HG02678 (cell line): Measurements from ENCODE around the gene ANKH.

Source experiments
- ATAC-seq: cut with Tn5 transposase; IDR thresholded peaks from one replicate; pipeline ENCODE4 v1.9.1; 2021; ENCODE audit warnings: mild to moderate bottlenecking, moderate library complexity; ENCODE audit not compliant: unreplicated experiment

The ANKH gene

GRCh38 chr5:14767053-14767452, 104.5 kb downstream of the ANKH start:
- ATAC-seq = no peak

- no peak for ATAC-seq
Observed at GRCh38 chr5:14766584-14766983, 105.0 kb downstream of the ANKH start.

GRCh38 chr5:14765587-14765986, 106.0 kb downstream of the ANKH start:
- ATAC-seq = no peak

DNA sequence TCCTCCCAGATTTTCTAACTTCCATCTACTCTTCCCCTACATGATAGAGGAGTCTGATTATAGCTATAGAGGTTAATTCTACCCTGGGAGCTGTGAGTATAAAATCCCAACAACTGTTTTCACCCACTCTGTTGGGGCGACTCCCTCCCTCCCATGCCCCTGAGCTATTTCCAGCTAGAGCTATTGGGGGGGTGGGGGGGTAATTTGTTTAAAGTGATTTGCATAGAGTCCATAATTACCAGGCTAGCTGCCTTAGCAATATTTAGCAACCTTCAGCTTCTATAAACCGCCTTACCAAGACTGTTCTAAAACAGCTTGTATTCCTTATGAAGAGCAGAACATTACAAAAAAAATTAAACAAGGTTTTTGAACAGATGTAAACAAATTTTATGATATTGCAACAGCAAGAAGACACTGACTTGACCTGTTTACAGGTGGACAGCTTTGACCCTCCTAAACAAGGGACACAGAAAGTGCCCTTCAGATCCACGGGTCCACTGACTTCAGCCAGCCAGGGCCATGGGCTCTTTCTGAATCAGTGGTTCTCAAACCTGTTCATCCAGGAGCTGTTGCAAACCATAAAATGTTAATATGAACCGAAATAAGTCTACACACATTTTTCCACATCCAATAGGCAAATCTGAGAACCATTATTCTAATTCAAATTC, 108.9 kb downstream of the ANKH start:
- ATAC-seq = no peak

DNA sequence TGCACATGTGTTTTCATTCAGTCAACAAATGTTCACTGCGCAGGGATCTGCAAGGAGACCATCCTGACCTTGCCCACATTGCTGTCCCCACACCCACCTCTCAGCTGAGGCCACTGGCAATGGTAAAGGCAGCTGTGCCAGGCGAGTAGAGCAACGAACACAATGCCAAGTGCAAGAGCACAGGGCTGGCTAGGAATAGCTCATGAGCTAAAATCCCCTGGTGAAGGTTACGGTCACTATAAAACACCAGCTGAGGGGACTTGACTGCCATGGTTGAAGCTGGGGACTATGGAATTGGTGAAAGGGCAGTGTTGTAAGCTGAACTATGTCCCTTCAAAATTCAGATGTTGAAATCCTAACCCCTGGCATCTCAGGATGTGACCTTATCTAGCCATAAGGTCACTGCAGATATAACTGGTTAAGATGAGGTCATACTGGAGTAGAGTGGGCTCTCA, 111.0 kb downstream of the ANKH start:
- no peak for ATAC-seq

DNA sequence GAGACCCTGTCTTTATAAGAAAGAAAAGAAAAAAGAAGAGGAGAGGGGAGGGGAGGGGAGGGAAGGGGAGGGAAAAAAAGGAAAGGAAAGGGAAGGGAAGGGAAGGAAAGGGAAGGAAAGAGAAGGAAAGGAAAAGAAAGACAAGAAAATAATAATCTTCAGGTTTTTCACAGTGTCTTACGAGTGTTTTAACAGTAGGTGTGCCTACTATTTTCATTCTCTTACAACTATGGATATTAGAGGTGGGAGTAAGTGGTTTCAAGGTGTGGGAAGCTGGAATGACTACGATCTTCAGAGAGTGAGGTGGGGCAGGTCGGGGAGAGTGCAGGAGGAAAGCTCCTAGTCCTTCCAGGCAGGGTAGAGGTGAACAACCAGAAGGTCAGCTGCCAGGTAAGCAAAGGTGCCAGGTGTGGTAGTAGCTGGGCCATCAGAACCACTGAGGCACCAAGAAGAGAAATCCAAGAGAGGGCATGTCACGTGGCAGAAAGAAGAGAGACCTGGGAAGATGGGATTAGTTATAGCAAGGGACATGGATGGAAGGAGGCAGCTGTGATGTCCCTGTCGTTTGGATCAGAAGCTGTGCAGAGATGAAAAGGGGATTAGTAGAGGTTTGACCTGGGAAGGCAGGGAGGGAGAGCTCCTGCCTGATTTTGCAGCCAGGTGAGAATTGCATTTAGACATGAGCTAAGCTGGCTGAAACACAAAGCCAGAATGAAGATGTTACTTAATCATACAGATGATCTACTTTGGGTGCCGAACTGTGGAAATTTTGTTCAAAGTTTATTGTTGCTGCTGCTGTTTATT, 111.6 kb downstream of the ANKH start:
- no peak for ATAC-seq

GRCh38 chr5:14757850-14758249, 113.7 kb downstream of the ANKH start:
- no peak for ATAC-seq

GRCh38 chr5:14756478-14756877, 115.1 kb downstream of the ANKH start:
- ATAC-seq = no peak

DNA sequence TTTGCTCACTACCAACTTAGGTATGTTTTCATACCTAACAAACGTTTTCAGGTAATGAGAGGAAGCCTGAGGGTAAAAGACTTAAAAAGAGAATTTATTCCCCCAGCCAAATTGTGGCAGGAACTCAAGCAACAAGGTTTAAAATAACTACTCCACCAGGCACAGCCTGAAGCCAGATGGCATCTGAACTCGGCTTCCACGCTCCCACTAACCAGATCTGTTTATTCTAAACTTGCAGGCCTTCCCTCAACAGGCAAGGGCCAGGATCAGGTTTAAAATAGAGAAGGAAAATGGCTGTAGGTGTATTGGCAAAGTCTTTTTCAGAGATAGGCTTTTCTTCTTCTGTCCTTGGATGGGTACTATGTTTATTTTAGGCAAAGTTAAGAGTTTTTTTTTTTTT, 117.6 kb downstream of the ANKH start:
- no peak for ATAC-seq

DNA sequence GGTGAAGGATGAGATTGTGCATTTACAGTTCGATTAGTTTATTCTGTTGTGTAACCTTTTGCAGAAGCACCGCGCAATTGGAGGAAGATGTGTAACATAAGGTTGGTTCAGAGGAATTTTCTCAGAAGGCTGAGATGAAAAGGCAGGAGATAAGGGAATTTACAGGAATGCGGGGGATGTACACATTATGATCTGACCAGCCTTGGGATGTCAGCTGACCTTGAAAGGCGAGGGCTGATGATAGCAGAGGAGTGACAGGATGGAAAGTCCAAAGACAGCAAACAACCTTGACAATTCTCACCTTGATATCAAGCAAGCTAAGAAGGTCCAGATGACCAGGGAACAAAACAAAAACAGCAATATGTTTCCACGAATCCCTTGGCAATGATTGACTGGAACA, 118.3 kb downstream of the ANKH start:
- ATAC-seq = no peak

- no peak for ATAC-seq
Observed at GRCh38 chr5:14752497-14753071, 119.0 kb downstream of the ANKH start.

GRCh38 chr5:14750712-14751111, 120.9 kb downstream of the ANKH start:
- no peak for ATAC-seq

DNA sequence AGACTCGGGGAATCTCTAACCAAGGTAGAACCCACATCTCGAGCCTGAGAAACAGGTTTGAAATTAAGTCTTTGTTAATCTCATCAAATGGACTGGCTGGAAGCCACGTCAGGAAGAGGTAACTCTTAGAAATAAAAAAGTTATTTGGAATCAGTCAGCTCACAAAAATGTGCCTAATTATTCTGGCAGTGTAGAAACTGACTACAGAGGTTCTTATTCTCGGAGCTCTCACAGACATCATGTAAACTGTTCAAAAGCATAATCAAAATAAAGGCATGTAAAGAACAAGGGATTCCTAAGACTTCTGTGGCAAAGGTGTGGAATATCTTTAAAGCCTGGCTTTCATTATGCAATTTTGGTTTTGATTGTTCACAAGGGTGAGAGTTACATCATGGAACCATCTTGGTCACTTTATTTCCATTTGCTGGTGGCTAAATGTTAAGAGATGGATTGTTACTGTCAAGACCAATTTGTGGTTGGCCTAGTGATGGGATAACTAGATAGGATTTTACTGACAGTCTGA, 121.9 kb downstream of the ANKH start:
- ATAC-seq = no peak

DNA sequence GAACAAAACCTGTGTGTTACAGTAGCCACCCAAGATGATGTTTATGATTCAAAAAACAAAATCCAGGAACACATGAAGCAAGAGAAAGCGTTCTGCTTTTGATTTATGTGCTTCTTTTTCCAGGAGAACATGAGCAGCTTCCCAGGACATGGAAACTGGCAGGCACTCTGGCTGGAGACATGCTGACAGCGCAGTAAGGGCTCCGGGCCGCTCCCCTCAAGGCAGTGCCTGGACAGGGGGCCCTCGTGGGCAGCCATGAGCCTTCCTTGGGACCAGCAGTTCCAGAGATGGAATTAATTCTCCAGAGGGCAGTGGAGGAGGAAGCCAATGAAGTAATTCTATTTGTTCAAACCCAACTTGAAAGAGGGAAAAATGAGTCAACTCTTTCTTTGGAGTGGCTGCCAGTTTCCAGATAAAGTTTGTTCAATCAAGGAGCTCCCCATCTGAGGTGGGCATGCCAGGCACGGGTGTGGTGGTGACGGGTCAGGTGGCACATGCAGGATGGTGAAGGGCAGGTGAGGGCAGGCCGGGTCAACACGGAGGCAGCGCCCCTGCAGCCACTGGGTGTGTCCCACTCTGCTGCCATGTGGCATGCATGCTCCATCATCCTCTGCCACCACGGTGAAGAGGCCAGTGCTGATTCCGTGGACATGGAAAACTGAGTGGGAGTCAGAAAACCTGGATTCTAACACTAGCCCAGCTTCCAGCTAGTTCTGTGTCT, 123.2 kb downstream of the ANKH start:
- no peak for ATAC-seq

DNA sequence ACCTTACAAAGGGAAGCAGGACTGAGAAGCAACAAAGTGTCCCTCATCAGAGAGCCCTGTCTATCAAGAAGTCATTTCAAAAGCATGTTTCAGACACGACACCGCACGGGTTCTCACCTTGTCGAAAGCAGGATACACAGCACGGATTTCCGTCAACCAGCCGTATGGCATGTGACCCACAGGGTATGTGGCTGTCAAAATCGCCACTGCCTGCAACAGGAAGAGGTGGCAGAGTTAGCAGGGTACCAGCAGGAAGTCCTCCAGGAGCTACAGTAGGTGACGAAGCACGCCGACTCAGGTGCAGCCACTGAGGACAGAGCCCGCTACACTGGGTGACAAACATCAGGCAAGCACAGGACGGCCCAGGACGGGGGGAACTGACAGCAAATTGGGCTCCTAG, 125.8 kb downstream of the ANKH start:
- ATAC-seq = no peak

DNA sequence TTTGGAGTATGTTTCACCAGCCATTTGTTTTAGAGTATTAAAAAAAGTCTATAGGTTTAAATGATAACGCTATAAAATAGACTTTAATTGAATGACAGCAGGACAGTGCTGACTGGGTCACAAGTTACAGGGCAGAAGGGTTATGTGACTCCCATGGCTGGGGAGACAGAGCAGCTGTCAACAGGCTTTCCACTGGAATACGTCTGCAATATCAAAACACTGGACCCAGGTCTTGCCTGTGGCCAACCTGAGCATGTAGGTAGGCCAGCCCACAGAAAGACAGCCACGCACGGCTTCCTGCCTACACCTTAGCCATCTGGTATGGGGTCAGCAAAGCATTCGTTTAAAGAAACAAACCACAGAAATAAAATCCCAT, 126.4 kb downstream of the ANKH start:
- no peak for ATAC-seq

- no peak for ATAC-seq
Observed at GRCh38 chr5:14744296-14745187, 127.0 kb downstream of the ANKH start.

DNA sequence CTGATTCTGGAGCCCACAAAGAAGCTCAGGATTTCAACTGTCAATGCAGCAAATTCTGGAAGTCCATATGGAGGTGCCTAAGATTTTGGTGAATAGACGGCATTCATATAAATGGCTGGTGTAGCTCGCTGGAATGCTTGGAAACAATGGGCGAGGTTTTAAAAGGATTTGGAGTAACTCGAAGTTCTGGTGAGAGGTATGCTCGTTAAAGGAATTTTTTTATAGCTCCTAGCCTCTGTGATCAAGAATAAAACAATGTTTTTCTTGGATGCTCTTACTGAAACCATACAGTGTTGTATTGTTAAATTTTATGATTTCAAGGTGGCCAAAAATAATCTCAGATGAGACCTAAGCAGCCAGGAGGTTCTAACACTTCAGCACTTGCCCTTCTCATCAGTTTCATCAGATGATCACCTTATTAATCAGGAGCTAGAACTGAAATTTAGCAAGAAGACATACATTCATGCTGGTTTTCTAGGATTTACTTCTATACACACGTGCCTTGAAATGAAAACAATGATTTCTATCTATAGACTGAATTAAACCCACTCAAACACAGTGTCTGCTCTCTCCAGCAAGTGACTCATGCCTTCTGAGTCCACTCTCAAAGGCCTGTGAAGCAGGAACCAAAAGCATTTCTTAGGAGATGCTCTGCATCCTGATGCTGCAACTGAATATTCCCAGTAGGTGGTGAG, 127.8 kb downstream of the ANKH start:
- ATAC-seq = no peak

GRCh38 chr5:14742498-14742897, 129.1 kb downstream of the ANKH start:
- ATAC-seq = no peak
